HEK293 (cell line): ENCODE measurements around the gene NMNAT3.

Experiments used
- CTCF ChIA-PET: fragments of 350-600 bp; formaldehyde crosslinking; extraction: SDS; loops from one replicate; lab custom pipeline; 2021; ENCODE audit warnings: antibody characterized with exemption; lab: Yijun Ruan, JAX
- POLR2A ChIA-PET: fragments of 300-600 bp; formaldehyde crosslinking; extraction: SDS; loops from one replicate; lab custom pipeline; 2020; ENCODE audit warnings: antibody characterized with exemption, inconsistent platforms; lab: Yijun Ruan, JAX
- H3K27ac ChIP-seq: fragments of 200-500 bp; sonication (Bioruptor generic); 2 replicates; pipeline ENCODE4 v1.5.1; 2014; ENCODE audit warnings: low read depth, low read length, control low read depth, inconsistent platforms; ENCODE audit errors: extremely low read depth
- H3K36me3 ChIP-seq, 2 experiments: fragments of 200-500 bp in 1 of 2; sonication (Bioruptor generic) in 1 of 2; 1 replicate in 1 of 2; 2 replicates in 1 of 2; pipeline ENCODE4 v1.5.1; 2014 to 2017; ENCODE audit warnings: inconsistent platforms in 2 of 2, low read length in 2 of 2; ENCODE audit not compliant: control insufficient read depth in 2 of 2, insufficient read depth in 1 of 2
- H3K4me1 ChIP-seq: fragments of 200-500 bp; sonication (Bioruptor generic); 2 replicates; pipeline ENCODE4 v1.5.1; 2014; ENCODE audit warnings: mild to moderate bottlenecking, low read length, inconsistent platforms; ENCODE audit not compliant: control insufficient read depth, insufficient read depth
- H3K4me3 ChIP-seq: 2 replicates; pipeline ENCODE4 v1.5.1; 2011; ENCODE audit warnings: low read depth, mild to moderate bottlenecking, control low read depth, low read length, moderate library complexity
- H3K9me3 ChIP-seq: fragments of 200-500 bp; sonication (Bioruptor generic); 2 replicates; pipeline ENCODE4 v1.5.1; 2014; ENCODE audit warnings: low read depth, low read length, inconsistent platforms; ENCODE audit not compliant: control insufficient read depth, insufficient read depth
- IKZF3 ChIP-seq: fragments of 450-650 bp; IDR thresholded peaks from 2 replicates; pipeline ENCODE4 v1.5.0; 2018; ENCODE audit warnings: missing biosample characterization, mild to moderate bottlenecking, missing genetic modification characterization, moderate library complexity
- KLF1 ChIP-seq: fragments of 450-650 bp; formaldehyde crosslinking; IDR thresholded peaks from 2 replicates; pipeline ENCODE4 v1.5.1; 2016; ENCODE audit warnings: missing biosample characterization, missing genetic modification characterization
- KLF7 ChIP-seq: fragments of 450-650 bp; formaldehyde crosslinking; IDR thresholded peaks from 2 replicates; pipeline ENCODE4 v1.5.1; 2016; ENCODE audit warnings: missing biosample characterization, missing genetic modification characterization, borderline replicate concordance
- MYNN ChIP-seq: fragments of 450-650 bp; formaldehyde crosslinking; IDR thresholded peaks from 2 replicates; pipeline ENCODE4 v1.5.1; 2016; ENCODE audit warnings: missing biosample characterization, missing genetic modification characterization, borderline replicate concordance
- SCRT2 ChIP-seq: fragments of 450-650 bp; formaldehyde crosslinking; IDR thresholded peaks from 2 replicates; pipeline ENCODE4 v1.5.1; 2016; ENCODE audit warnings: missing biosample characterization, missing genetic modification characterization
- ZEB2 ChIP-seq: fragments of 450-650 bp; formaldehyde crosslinking; IDR thresholded peaks from 2 replicates; pipeline ENCODE4 v1.5.1; 2016; ENCODE audit warnings: missing biosample characterization, missing genetic modification characterization
- ZFP3 ChIP-seq: fragments of 450-650 bp; formaldehyde crosslinking; IDR thresholded peaks from 2 replicates; pipeline ENCODE4 v1.5.1; 2016; ENCODE audit warnings: low read depth, missing biosample characterization, missing genetic modification characterization
- ZNF140 ChIP-seq: fragments of 450-650 bp; formaldehyde crosslinking; IDR thresholded peaks from 2 replicates; pipeline ENCODE4 v1.5.1; 2016; ENCODE audit warnings: missing biosample characterization, missing genetic modification characterization
- ZNF169 ChIP-seq: fragments of 450-650 bp; formaldehyde crosslinking; IDR thresholded peaks from 2 replicates; pipeline ENCODE4 v1.5.1; 2016; ENCODE audit warnings: missing biosample characterization, missing genetic modification characterization
- ZNF214 ChIP-seq: fragments of 450-650 bp; formaldehyde crosslinking; IDR thresholded peaks from 2 replicates; pipeline ENCODE4 v1.5.1; 2017; ENCODE audit warnings: missing biosample characterization, mild to moderate bottlenecking, missing genetic modification characterization, borderline replicate concordance
- ZNF324 ChIP-seq: fragments of 450-650 bp; formaldehyde crosslinking; IDR thresholded peaks from 2 replicates; pipeline ENCODE4 v1.5.1; 2016; ENCODE audit warnings: missing biosample characterization, missing genetic modification characterization
- ZNF37A ChIP-seq: fragments of 450-650 bp; IDR thresholded peaks from 2 replicates; pipeline ENCODE4 v1.5.1; 2018; ENCODE audit warnings: missing biosample characterization, missing genetic modification characterization
- ZNF514 ChIP-seq: fragments of 450-650 bp; formaldehyde crosslinking; IDR thresholded peaks from 2 replicates; pipeline ENCODE4 v1.5.1; 2016; ENCODE audit warnings: missing biosample characterization, missing genetic modification characterization
- ZNF521 ChIP-seq: fragments of 450-650 bp; formaldehyde crosslinking; IDR thresholded peaks from 2 replicates; pipeline ENCODE4 v1.5.1; 2017; ENCODE audit warnings: missing biosample characterization, mild to moderate bottlenecking, missing genetic modification characterization
- ZNF596 ChIP-seq: fragments of 450-650 bp; IDR thresholded peaks from 2 replicates; pipeline ENCODE4 v1.5.0; 2018; ENCODE audit warnings: missing biosample characterization, mild to moderate bottlenecking, missing genetic modification characterization, moderate library complexity
- ZNF626 ChIP-seq: fragments of 450-650 bp; sonication (Bioruptor Pico); formaldehyde crosslinking; IDR thresholded peaks from 2 replicates; pipeline ENCODE4 v1.5.1; 2018; ENCODE audit warnings: missing biosample characterization, missing genetic modification characterization, inconsistent platforms
- ZNF701 ChIP-seq: fragments of 450-650 bp; formaldehyde crosslinking; IDR thresholded peaks from 2 replicates; pipeline ENCODE4 v1.5.1; 2016; ENCODE audit warnings: missing biosample characterization, missing genetic modification characterization
- TF ChIP-seq, protein P1 (sequence below): fragments of 450-650 bp; formaldehyde crosslinking; IDR thresholded peaks from 2 replicates; pipeline ENCODE4 v1.5.1; 2016; ENCODE audit warnings: missing biosample characterization, missing genetic modification characterization
- TF ChIP-seq, protein P2 (sequence below): fragments of 450-650 bp; formaldehyde crosslinking; IDR thresholded peaks from 2 replicates; pipeline ENCODE4 v1.5.1; 2016; ENCODE audit warnings: missing biosample characterization, missing genetic modification characterization
- TF ChIP-seq, protein P3 (sequence below): fragments of 450-650 bp; formaldehyde crosslinking; IDR thresholded peaks from 2 replicates; pipeline ENCODE4 v1.5.1; 2016; ENCODE audit warnings: missing biosample characterization, missing genetic modification characterization
- TF ChIP-seq, protein P4 (sequence below): fragments of 450-650 bp; formaldehyde crosslinking; IDR thresholded peaks from 2 replicates; pipeline ENCODE4 v1.5.1; 2016; ENCODE audit warnings: missing biosample characterization, missing genetic modification characterization
- TF ChIP-seq, protein P5 (sequence below): fragments of 450-650 bp; IDR thresholded peaks from 2 replicates; pipeline ENCODE4 v1.5.1; 2018; ENCODE audit warnings: missing biosample characterization, missing genetic modification characterization
- TF ChIP-seq, protein P6 (sequence below): fragments of 450-650 bp; formaldehyde crosslinking; IDR thresholded peaks from 2 replicates; pipeline ENCODE4 v1.5.1; 2017; ENCODE audit warnings: missing biosample characterization, missing genetic modification characterization
- TF ChIP-seq, protein P7 (sequence below): fragments of 450-650 bp; formaldehyde crosslinking; IDR thresholded peaks from 2 replicates; pipeline ENCODE4 v1.5.1; 2016; ENCODE audit warnings: missing biosample characterization, missing genetic modification characterization

Gene NMNAT3

DNA sequence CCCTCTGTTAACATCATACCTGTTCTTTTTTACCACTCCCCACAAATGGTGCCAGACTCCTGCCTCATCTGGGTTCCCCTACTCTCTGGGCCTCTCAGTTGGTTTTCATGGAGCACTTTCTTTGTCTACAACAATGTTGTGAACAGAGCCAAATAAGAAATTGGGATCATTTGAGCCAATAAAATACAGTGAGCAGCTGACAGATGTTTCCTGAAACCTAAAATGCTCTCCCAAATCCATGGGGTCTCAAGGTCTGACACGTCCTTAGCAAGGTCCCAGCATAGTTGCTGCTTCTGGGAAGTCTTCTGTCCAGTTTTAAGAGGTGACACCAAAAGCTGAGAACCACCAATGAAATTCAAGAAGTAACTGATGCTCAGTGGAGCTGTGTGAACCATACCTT is 1.7 kb downstream of the NMNAT3 start (continued):
- TF ChIP-seq, protein P1, sequence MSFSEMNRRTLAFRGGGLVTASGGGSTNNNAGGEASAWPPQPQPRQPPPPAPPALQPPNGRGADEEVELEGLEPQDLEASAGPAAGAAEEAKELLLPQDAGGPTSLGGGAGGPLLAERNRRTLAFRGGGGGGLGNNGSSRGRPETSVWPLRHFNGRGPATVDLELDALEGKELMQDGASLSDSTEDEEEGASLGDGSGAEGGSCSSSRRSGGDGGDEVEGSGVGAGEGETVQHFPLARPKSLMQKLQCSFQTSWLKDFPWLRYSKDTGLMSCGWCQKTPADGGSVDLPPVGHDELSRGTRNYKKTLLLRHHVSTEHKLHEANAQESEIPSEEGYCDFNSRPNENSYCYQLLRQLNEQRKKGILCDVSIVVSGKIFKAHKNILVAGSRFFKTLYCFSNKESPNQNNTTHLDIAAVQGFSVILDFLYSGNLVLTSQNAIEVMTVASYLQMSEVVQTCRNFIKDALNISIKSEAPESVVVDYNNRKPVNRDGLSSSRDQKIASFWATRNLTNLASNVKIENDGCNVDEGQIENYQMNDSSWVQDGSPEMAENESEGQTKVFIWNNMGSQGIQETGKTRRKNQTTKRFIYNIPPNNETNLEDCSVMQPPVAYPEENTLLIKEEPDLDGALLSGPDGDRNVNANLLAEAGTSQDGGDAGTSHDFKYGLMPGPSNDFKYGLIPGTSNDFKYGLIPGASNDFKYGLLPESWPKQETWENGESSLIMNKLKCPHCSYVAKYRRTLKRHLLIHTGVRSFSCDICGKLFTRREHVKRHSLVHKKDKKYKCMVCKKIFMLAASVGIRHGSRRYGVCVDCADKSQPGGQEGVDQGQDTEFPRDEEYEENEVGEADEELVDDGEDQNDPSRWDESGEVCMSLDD (tag by site-specific recombination): no peak
- TF ChIP-seq, protein P2, sequence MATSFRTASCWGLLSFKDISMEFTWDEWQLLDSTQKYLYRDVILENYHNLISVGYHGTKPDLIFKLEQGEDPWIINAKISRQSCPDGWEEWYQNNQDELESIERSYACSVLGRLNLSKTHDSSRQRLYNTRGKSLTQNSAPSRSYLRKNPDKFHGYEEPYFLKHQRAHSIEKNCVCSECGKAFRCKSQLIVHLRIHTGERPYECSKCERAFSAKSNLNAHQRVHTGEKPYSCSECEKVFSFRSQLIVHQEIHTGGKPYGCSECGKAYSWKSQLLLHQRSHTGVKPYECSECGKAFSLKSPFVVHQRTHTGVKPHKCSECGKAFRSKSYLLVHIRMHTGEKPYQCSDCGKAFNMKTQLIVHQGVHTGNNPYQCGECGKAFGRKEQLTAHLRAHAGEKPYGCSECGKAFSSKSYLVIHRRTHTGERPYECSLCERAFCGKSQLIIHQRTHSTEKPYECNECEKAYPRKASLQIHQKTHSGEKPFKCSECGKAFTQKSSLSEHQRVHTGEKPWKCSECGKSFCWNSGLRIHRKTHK (tag by site-specific recombination): no peak
- TF ChIP-seq, protein P3, sequence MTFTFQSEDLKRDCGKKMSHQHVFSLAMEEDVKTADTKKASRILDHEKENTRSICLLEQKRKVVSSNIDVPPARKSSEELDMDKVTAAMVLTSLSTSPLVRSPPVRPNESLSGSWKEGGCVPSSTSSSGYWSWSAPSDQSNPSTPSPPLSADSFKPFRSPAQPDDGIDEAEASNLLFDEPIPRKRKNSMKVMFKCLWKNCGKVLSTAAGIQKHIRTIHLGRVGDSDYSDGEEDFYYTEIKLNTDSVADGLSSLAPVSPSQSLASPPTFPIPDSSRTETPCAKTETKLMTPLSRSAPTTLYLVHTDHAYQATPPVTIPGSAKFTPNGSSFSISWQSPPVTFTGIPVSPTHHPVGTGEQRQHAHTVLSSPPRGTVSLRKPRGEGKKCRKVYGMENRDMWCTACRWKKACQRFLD (tag by site-specific recombination): no peak
- TF ChIP-seq, protein P4, sequence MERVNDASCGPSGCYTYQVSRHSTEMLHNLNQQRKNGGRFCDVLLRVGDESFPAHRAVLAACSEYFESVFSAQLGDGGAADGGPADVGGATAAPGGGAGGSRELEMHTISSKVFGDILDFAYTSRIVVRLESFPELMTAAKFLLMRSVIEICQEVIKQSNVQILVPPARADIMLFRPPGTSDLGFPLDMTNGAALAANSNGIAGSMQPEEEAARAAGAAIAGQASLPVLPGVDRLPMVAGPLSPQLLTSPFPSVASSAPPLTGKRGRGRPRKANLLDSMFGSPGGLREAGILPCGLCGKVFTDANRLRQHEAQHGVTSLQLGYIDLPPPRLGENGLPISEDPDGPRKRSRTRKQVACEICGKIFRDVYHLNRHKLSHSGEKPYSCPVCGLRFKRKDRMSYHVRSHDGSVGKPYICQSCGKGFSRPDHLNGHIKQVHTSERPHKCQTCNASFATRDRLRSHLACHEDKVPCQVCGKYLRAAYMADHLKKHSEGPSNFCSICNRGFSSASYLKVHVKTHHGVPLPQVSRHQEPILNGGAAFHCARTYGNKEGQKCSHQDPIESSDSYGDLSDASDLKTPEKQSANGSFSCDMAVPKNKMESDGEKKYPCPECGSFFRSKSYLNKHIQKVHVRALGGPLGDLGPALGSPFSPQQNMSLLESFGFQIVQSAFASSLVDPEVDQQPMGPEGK (tag by site-specific recombination): no peak
- TF ChIP-seq ZNF521 (no peak), SCRT2 (tag by site-specific recombination) (no peak), ZNF324 (no peak), ZNF37A (tag by site-specific recombination) (no peak), MYNN (tag by site-specific recombination) (no peak), ZEB2 (no peak), IKZF3 (tag by site-specific recombination) (no peak), ZNF596 (tag by site-specific recombination) (no peak), ZFP3 (tag by site-specific recombination) (no peak), ZNF514 (tag by site-specific recombination) (no peak)
- TF ChIP-seq, protein P5, sequence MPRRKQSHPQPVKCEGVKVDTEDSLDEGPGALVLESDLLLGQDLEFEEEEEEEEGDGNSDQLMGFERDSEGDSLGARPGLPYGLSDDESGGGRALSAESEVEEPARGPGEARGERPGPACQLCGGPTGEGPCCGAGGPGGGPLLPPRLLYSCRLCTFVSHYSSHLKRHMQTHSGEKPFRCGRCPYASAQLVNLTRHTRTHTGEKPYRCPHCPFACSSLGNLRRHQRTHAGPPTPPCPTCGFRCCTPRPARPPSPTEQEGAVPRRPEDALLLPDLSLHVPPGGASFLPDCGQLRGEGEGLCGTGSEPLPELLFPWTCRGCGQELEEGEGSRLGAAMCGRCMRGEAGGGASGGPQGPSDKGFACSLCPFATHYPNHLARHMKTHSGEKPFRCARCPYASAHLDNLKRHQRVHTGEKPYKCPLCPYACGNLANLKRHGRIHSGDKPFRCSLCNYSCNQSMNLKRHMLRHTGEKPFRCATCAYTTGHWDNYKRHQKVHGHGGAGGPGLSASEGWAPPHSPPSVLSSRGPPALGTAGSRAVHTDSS (tag by site-specific recombination): no peak
- TF ChIP-seq, protein P6, sequence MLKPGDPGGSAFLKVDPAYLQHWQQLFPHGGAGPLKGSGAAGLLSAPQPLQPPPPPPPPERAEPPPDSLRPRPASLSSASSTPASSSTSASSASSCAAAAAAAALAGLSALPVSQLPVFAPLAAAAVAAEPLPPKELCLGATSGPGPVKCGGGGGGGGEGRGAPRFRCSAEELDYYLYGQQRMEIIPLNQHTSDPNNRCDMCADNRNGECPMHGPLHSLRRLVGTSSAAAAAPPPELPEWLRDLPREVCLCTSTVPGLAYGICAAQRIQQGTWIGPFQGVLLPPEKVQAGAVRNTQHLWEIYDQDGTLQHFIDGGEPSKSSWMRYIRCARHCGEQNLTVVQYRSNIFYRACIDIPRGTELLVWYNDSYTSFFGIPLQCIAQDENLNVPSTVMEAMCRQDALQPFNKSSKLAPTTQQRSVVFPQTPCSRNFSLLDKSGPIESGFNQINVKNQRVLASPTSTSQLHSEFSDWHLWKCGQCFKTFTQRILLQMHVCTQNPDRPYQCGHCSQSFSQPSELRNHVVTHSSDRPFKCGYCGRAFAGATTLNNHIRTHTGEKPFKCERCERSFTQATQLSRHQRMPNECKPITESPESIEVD (tag by site-specific recombination): no peak

DNA sequence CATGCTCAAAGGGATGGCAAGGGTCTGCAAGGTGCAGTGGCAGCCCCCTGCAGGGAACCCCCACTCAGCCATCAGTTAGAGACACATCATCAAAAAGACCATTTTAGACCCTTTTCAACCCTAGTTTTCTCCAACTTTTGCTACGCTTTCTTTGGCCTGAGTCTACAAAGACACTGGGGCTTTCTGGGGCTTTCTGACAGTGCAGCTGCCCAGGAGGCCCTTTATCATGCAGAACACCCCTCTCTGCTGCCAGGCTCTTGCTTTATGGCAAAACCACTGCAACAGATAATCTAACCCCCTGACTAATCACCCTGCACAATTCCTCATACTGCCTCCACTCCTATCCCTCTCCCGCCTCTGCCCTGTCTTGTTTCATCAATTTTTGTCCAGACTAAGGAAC is 2.4 kb downstream of the NMNAT3 start:
- Histone ChIP-seq H3K4me3 (no peak overlapping the region), H3K4me1 (no peaks in the 10 kb centered on the region), H3K9me3 (no peaks in the 10 kb centered on the region), H3K27ac (no peak overlapping the region), H3K36me3 (no peaks in the 10 kb centered on the region)
- POLR2A ChIA-PET: interaction anchor here (0.6 kb wide), 1 partner anchor 206 kb away, joined by 3 read pairs; no protein-coding TSS in a partner anchor
- CTCF ChIA-PET: no interaction called here
- TF ChIP-seq ZNF214 (tag by site-specific recombination) (no peak), ZNF169 (no peak), ZNF701 (tag by site-specific recombination) (no peak), ZNF626 (tag by site-specific recombination) (no peak), ZNF140 (tag by site-specific recombination) (no peak), KLF7 (no peak), KLF1 (tag by site-specific recombination) (no peak)
- TF ChIP-seq, protein P4 (tag by site-specific recombination): no peak
- TF ChIP-seq, protein P7, sequence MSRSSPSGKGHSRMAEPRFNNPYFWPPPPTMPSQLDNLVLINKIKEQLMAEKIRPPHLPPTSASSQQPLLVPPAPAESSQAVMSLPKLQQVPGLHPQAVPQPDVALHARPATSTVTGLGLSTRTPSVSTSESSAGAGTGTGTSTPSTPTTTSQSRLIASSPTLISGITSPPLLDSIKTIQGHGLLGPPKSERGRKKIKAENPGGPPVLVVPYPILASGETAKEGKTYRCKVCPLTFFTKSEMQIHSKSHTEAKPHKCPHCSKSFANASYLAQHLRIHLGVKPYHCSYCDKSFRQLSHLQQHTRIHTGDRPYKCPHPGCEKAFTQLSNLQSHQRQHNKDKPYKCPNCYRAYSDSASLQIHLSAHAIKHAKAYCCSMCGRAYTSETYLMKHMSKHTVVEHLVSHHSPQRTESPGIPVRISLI (tag by site-specific recombination): no peak
